Testis (tissue), 3 donors: ENCODE results near the gene SVBP. TPM values are rescaled to one million over a fixed set of nuclear protein-coding genes. Genes with fewer than 3 reads are reported as not detected.

ENCODE experiments used
- DNase-seq: peaks from one replicate; pipeline ENCODE4 v3.0.0-alpha.2; 2019
- H3K27ac ChIP-seq, 2 donors: fragments of 200-600 bp; sonication (generic); one replicate each; pipeline ENCODE4 v1.5.1; 2019
- H3K27me3 ChIP-seq: fragments of 200-600 bp; sonication (generic); one replicate; pipeline ENCODE4 v1.5.1; 2019
- H3K36me3 ChIP-seq: fragments of 200-600 bp; sonication (generic); one replicate; pipeline ENCODE4 v1.5.1; 2017; ENCODE audit warnings: low read depth; ENCODE audit errors: missing control alignments
- H3K4me1 ChIP-seq: fragments of 200-600 bp; sonication (generic); one replicate; pipeline ENCODE4 v1.5.1; 2019
- H3K4me3 ChIP-seq, 2 donors: fragments of 200-600 bp; sonication (generic); one replicate each; pipeline ENCODE4 v1.5.1; 2017 to 2019
- H3K9me3 ChIP-seq: fragments of 200-600 bp; sonication (generic); one replicate; pipeline ENCODE4 v1.5.1; 2017
- POLR2A ChIP-seq: fragments of 450-650 bp; IDR thresholded peaks from one replicate; pipeline ENCODE4 v1.6.1; 2017; ENCODE audit warnings: antibody characterized with exemption, mild to moderate bottlenecking, moderate library complexity
- WGBS, 2 donors: methylation state at CpG; one replicate each; pipeline ENCODE4 v1.1.5; 2018; 5-methylcytosine and 5-hydroxymethylcytosine counted together
- intact Hi-C: fragments of 100-400 bp; cut with DNase I; formaldehyde crosslinking; loops from one replicate; pipeline ENCODE4 v1.15.1; 2023; ENCODE audit warnings: low total_unique reads
- polyA plus RNA-seq: library from polyadenylated mRNA; stranded (reverse); fragments of 350-450 nt; fragmentation: Illumina TruSeq; extraction: RNeasy Lipid Tissue Mini Kit (QIAGEN cat#74804); gene quantifications from one replicate; pipeline ENCODE4 v1.2.3, GENCODE V29; 2014; ENCODE audit warnings: low read depth, low replicate concordance; ENCODE audit not compliant: insufficient read depth
- total RNA-seq, 2 donors: library from RNA; depleted of rRNA; stranded (reverse); fragments of >200 nt; gene quantifications; one replicate each; pipeline ENCODE4 v1.2.3, GENCODE V29; 2016
- TF ChIP-seq, protein P1 (sequence below), 3 experiments: fragments of 450-650 bp in 2 of 3; fragments of 200-600 bp in 1 of 3; sonication (generic) in 1 of 3; IDR thresholded peaks; one replicate each; pipeline ENCODE4 v1.5.1; 2016 to 2019; ENCODE audit warnings: antibody characterized with exemption in 3 of 3, mild to moderate bottlenecking in 2 of 3, moderate library complexity in 1 of 3

Gene SVBP
- total and polyA plus RNA-seq, 3 donors from 2014 or later, result 36.2 to 86.0 (median 47.9) TPM

GRCh38 chr1:42841440-42842147 is 24.4 kb upstream of the SVBP start:
- Histone ChIP-seq H3K36me3 (no peaks in the 10 kb centered on the region), H3K27ac (no peak overlapping the region), H3K4me1 (peaks cover 6% of the 10 kb centered on the region), H3K27me3 (no peaks in the 10 kb centered on the region), H3K9me3 (no peaks in the 10 kb centered on the region), H3K4me3 (no peak overlapping the region)
- intact Hi-C loops, result no loop called here
- 91 to 94% methylated on average over 2 of the region's 2 CpGs for WGBS, 2 donors
- no peak for DNase-seq
- TF ChIP-seq POLR2A, result no peak
- TF ChIP-seq, protein P1, sequence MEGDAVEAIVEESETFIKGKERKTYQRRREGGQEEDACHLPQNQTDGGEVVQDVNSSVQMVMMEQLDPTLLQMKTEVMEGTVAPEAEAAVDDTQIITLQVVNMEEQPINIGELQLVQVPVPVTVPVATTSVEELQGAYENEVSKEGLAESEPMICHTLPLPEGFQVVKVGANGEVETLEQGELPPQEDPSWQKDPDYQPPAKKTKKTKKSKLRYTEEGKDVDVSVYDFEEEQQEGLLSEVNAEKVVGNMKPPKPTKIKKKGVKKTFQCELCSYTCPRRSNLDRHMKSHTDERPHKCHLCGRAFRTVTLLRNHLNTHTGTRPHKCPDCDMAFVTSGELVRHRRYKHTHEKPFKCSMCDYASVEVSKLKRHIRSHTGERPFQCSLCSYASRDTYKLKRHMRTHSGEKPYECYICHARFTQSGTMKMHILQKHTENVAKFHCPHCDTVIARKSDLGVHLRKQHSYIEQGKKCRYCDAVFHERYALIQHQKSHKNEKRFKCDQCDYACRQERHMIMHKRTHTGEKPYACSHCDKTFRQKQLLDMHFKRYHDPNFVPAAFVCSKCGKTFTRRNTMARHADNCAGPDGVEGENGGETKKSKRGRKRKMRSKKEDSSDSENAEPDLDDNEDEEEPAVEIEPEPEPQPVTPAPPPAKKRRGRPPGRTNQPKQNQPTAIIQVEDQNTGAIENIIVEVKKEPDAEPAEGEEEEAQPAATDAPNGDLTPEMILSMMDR (IDR thresholded peaks at IDR 0.05), result no peak

- no peak for TF ChIP-seq POLR2A
- TF ChIP-seq, protein P1 (IDR thresholded peaks at IDR 0.05), result no peak
- Histone ChIP-seq H3K4me1 (peaks cover 6% of the 10 kb centered on the region), H3K36me3 (no peaks in the 10 kb centered on the region), H3K9me3 (no peaks in the 10 kb centered on the region), H3K4me3 (no peak overlapping the region), H3K27me3 (no peaks in the 10 kb centered on the region), H3K27ac (no peak overlapping the region)
- 77 to 88% methylated on average over 3 of the region's 3 CpGs for WGBS, 2 donors
- intact Hi-C loops, result no loop called here
- no peak for DNase-seq
Observed at GRCh38 chr1:42841010-42841409, 23.8 kb upstream of the SVBP start.

GRCh38 chr1:42838482-42839190 is 21.4 kb upstream of the SVBP start:
- DNase-seq, result no peak
- WGBS, 2 donors, result 80 to 87% methylated on average over 7 of the region's 7 CpGs
- Histone ChIP-seq H3K27ac (no peak overlapping the region), H3K9me3 (no peaks in the 10 kb centered on the region), H3K4me3 (no peak overlapping the region), H3K36me3 (no peaks in the 10 kb centered on the region), H3K27me3 (no peaks in the 10 kb centered on the region), H3K4me1 (no peaks in the 10 kb centered on the region)
- no peak for TF ChIP-seq POLR2A
- TF ChIP-seq, protein P1 (IDR thresholded peaks at IDR 0.05), result no peak
- intact Hi-C loops, result no loop called here

DNA sequence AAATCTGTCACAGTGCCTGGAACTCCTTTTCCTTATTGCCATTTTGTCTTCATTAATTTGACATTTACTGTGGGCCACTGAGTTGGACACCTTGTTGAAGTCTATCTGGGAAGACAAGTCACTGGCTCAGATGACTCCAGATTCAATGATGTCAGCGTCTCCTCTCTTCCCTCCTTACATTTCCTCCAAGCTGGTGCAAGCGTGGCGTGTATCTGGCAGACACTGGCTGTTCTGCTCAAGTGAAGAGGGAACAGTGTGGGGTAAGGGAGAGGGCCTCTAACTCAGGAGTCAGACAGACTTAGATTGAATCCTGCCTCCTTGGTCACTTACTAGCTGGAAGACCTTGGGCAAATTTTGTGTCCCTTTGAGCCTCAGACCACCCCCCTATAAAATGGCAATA is 20.5 kb upstream of the SVBP start:
- Histone ChIP-seq H3K4me1 (no peaks in the 10 kb centered on the region), H3K9me3 (no peaks in the 10 kb centered on the region), H3K27ac (no peak overlapping the region), H3K36me3 (no peaks in the 10 kb centered on the region), H3K4me3 (no peak overlapping the region), H3K27me3 (no peaks in the 10 kb centered on the region)
- WGBS, 2 donors, result 53 to 65% methylated on average over 3 of the region's 3 CpGs
- no peak for TF ChIP-seq POLR2A
- TF ChIP-seq, protein P1 (IDR thresholded peaks at IDR 0.05), result no peak
- intact Hi-C loops, result no loop called here
- no peak for DNase-seq
